SW480 (cell line): Measurements from ENCODE around the gene LINGO4.
A peak's percentile ranks its signal among the peaks of the same experiment; 100 is the strongest.

Experiments used
- DNase-seq: peaks from one replicate; pipeline ENCODE4 v3.0.0-alpha.2; 2016; ENCODE audit warnings: low spot score

Gene LINGO4, protein sequence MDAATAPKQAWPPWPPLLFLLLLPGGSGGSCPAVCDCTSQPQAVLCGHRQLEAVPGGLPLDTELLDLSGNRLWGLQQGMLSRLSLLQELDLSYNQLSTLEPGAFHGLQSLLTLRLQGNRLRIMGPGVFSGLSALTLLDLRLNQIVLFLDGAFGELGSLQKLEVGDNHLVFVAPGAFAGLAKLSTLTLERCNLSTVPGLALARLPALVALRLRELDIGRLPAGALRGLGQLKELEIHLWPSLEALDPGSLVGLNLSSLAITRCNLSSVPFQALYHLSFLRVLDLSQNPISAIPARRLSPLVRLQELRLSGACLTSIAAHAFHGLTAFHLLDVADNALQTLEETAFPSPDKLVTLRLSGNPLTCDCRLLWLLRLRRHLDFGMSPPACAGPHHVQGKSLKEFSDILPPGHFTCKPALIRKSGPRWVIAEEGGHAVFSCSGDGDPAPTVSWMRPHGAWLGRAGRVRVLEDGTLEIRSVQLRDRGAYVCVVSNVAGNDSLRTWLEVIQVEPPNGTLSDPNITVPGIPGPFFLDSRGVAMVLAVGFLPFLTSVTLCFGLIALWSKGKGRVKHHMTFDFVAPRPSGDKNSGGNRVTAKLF

DNA sequence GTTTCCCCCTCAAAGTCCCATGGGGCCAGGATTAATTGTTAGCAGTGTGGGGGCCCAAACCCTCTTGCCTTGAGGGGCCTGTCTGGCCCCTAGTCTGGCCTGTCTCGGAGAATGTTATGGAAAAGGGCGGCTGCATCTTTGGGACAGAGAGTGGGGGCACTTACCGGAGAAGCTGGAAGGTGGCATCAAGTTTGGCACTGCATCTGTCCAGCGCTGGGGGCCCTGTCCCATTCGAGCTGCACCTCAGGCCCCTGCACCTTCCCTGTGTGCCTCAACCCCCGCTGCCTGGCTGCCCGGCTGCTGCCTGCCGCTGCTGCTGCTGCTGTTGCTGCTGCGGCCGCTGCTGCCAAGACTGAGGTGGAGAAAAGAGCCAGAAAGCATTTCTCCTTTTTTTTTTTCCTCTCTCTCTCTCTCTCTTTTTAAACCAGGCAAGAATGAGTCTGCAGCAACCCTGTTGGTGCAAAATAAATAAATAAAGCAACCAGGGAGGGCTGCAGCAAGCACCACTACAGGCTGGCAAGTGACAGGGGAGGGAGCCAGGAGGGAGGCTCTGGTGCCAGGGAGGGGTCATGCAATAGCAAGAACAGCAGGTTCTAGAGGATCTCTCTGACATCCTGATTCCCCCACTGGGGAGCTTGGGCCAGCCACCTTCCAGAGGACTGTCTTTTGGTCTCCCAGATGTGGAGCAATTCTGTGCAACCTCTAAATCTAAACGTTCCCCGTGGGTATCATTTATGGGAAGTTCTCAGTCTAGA is at the start of gene LINGO4:
LINGO4 (minus strand) TSS at position 354 of the 755 bp plus-strand sequence. CDS start 2,715 bp downstream, outside the sequence.
- no peak for DNase-seq

DNA sequence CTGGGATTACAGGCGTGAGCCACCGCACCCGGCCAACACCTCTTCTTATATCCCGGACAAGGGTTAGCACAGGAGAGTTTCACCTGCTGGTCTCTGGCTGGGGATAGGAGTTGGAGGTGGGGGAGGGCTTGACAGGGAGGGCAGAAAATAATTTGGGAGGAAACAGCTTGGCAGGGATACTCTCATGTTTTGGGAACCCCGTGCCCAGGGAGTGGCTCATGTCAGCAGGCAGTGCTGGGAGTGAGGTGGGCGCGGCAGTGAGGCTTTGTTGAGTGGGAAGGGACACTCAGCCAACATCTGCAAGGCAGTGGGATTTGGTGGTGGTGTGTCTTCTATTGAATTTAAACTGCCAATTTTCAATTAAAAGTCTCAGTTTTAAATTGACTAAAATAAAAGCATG is 49.4 kb upstream of the LINGO4 start:
- no peak for DNase-seq

- no peak for DNase-seq
Measured at GRCh38 chr1:151853411-151853943, 48.3 kb upstream of the LINGO4 start, which contains the start of gene THEM5. THEM5 (minus strand) TSS chr1:151853712; CDS start chr1:151853565, 147 bp downstream.

DNA sequence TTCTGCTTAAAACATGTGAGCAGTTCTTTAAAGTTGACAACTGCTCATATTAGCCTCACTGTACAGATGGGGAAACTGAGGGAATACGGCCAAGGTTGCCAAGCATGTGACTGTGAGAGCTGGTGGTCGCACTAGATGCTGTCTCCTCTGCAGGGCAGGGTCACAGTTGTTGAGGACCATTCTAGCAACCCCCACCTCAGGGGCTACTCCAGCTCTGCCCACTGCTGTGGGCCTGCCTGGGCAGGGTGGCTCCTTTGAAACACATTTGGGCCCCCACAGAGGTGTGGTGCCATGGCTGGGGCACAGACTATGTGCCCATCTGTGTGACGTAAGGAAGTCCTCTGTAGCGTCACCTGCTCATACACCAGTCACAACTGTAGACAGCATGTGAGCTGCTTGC is 47.5 kb upstream of the LINGO4 start:
- DNase-seq, result no peak

DNA sequence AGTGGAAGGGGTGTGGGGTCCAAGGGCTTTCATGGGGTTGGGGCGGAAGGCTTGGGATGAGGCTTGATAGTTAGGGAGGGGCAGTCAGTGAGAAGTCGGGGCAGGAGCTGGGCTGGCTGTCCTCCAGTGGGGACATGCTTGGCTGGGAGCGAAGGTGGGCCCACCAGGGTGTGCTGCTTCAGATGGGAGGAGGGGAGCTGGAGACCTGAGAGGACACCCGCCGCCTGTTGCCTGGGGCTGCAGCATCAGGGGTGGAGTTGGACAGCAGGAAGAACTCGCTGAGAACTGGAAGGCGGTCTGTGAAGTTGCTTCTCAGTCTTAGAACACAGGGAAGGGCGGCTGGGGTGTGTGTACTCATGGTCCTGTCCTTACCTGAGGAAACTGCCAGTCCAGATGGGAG is 46.7 kb upstream of the LINGO4 start:
- no peak for DNase-seq

- no peak for DNase-seq
Measured at GRCh38 chr1:151849871-151850270, 44.7 kb upstream of the LINGO4 start.

DNA sequence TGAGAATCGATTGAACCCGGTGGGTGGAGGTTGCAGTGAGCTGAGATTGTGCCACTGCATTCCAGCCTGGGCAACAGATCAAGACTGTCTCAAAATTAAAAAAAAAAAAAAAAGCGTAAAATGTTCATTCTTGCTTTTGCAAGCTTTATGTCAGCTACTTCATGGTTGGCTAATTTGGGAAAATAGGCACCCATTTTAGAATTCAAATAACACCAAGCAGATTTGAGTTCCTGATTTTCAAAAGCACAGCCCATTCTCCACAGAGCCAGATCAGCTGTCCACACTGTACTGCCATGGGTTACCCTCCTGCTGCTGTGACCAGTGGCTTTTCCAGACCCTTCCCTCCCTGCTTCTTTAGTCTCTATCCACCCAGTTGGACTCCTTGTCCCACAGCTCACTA is 43.9 kb upstream of the LINGO4 start:
- DNase-seq, result no peak

DNA sequence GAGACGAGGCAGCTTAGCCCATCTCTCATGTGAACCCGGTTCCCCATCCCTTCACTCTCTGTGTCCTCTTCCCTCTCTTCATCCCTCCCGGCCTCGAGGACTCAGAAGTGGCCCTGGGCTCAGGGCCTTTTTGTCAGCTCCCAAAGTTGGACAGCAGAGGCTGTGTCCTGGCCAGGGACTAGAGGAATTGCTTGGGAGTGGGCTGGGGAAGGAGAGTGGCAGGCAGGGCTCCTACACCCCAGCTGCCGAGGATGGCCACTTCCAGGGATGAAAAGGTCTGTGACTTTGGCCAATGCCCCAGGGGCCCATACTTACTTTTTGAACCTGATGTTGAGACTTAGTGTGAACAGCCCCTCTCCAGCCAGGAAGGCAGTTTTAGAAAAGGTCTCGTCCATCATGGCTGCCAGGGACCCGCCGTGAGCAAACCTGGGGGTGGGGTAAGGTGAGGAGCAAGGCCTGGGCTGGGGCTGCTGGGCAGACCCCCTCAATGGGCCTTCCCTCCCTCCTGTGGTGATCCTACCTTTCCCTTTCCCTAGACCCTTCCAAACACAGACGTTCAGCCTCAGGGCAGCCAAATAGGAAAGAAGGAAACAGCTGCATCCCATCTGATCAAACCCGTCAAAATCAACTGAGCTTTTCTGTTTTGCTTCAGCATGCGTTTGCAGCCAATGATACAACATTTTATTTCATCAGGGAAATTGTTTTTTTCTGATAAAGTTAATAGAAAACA is 42.8 kb upstream of the LINGO4 start:
- no peak for DNase-seq

- DNase-seq, result no peak
Measured at GRCh38 chr1:151846686-151847237, 41.5 kb upstream of the LINGO4 start.

DNA sequence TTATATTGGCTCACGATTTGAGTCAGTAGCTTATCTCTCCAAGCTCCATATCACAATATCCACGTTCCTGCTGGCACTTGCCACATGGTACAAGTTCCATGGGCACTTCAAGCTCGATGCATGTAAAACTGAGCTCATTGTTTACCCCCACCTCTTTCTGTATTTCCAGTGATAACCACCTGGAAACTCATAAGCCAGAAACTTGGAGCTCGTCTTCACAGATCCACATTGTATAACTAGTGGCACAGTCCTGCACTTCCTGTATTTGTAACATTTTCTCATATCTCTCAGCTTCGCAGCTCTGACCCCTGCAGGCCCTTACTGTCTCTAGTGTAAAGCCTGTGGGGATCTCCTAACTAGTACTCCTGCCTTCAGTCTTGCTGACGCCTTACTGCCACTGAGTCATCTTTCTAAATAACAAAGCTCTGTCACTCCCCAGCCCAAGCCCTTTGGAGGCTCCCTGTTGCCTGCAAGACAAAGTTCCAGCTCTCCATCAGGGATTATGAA is 40.9 kb upstream of the LINGO4 start:
- DNase-seq, result no peak

DNA sequence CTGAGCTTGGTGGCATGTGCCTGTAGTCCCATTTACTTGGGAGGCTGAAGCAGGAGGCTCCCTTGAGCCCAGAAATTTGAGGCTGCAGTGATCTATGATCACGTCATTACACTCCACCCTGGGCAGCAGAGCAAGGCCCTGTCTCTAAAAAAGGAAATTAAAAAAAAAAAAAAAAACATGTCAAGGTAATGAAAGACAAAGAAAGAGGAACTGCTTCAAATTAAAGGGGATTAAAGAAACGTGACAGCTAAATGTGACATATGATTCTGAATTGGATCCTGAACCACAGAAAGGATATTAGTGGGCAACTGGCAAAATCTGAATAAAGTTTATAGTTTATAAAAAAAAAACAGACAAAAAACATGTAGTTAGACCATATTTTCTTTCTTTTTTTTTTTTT is 38.2 kb upstream of the LINGO4 start:
- DNase-seq, result no peak

- peak; percentile 56 for DNase-seq
Measured at GRCh38 chr1:151841141-151841540, 35.9 kb upstream of the LINGO4 start.

DNA sequence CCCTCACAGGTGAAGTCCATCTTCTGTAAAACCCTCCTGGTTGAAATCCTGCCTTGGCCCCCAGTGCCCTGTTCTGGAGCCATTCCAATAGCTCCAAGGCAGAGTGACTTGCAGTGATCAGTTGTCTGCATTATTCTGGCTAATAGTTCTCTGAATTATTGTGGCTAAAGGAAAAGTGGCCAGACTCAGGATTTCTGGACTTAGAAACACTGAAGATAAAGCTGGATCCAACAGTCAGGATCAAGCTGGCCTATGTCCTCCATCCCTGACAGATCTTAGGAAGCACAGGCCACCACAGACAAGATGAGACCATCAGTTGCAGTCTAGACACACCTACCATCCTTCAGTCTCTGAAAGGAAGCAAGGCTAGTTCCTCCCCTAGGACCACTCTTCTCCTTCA is 35.2 kb upstream of the LINGO4 start:
- DNase-seq, result peak; percentile 25

GRCh38 chr1:151839457-151840403 is 34.5 kb upstream of the LINGO4 start, which contains the start of gene C2CD4D:
C2CD4D (minus strand) TSS chr1:151839820; CDS start chr1:151838989, 831 bp downstream.
- peak; percentile 94 for DNase-seq

- DNase-seq, result no peak
Measured at GRCh38 chr1:151839082-151839412, 33.8 kb upstream of the LINGO4 start.

DNA sequence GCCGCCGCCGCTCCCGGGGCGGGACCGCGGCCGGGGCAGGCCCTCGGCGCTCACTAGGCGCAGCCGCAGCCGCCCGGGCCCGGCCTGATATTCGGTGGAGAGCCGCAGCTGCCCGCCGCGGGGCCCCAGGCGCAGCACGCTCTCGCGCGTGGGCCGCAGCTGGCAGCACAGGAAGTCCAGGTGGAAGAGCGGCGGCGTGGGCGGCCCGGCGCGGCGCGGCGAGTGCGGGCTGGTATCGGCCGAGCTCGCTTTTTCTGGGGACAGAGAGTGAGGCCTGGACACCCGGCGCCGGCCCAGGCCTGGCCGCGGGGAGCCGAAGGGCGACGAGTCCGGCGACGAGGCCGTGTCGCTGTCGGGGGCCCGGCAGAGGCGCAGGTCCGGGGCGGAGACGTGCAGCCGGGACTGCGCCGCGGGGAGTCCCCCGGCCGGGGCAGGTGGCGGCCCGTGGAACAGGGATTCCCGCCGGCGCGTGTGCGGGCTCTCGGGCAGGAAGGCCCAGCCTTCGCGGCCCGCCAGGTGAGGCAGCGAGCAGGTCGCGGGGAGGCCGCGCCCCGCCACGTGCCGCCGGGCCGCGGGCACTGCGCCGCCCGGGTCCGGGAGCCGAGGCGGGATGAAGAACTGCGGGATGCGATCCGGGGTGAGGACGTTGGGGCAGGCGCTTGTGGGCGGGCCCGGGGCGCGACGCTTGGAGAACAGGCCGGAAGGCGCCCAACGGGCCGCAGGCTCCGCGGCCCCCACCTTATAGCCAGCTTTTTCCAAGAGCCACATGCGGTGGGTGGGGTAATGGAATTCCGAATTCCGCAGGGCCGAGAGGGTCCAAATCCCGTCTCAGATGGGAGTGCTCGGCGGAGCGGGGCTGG is 33.2 kb upstream of the LINGO4 start:
- no peak for DNase-seq

DNA sequence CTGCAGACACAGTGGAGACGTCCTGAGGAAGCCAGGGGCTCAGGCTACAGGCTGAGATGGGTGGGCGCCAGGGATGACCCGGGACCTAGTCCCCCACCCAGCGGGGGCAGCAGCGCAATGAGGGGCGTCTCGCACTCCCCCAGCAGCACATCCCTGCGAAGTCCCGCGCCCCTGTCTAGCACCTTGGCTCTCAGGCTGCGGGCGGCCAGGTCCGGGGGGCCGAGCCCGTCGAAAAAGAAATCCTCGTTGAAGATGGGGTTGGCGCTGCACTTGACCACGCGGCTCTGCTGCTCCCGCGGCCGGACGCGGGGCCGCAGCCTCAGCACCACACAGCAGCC is 32.6 kb upstream of the LINGO4 start:
- DNase-seq, result no peak

DNA sequence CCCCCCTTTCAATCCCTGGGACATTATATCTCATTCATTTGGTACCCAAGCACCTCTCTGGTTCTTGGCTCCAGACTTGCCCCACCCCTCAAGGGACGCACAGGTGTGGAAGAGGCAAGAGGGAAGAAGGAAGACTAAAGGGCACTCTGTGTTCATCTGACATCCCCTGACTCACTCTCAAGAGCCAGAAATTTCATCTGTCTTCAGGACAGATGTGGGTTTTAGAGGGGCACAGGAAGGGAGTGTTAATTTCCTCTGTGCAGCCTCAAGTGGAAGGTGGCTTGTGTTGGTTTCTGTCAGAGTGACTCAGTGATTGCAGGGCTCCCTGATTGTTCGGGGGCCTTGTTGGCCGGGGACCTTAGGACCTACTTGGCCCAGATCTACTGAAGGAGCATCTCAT is 32.0 kb upstream of the LINGO4 start:
- DNase-seq, result no peak

DNA sequence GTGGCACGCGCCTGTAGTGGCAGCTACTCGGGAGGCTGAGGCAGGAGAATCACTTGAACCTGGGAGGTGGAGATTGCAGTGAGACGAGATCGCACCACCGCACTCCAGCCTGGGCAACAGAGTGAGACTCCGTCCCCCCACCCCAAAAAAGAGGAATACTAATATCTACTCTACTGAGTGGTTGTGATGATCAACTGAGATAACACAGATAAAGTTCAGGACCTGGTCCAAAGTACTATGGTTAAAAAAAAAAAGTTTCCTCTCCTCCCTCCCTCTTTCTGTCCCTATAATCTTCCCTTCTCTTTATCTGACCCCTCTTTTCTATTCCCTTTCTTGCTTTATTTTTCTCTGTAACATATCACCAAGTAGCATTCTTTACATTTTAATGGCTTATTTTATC is 30.4 kb upstream of the LINGO4 start:
- DNase-seq, result no peak
